ENCODE measurements around the gene MED27.

DNA sequence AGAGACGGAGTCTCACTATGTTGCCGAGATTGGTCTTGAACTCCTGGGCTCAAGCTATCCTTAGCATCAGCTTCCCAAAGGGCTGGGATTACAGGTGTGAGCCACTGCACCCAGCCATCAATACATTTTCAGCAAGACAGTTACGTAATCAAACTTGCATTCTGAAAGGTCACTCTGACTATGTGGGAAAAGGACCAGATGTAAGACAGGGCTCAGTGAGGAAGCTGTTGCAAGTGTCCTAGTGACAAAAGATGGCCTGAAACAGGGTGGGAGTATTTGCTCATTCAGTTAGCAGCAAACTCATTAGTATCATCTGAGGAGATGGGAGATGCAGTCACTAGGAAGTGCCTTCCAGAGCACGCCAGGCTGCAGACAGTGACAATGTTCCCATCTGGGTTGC lies 16.9 kb downstream of the MED27 start:
- TF ChIP-seq SUZ12 (IDR thresholded peaks at IDR 0.05; ENCODE audit: extremely low read depth, insufficient read depth, insufficient read length) (no peak), ZNF274 (IDR thresholded peaks at IDR 0.05; ENCODE audit: low read depth, low read length) (no peak)

All from NT2/D1 (cell line).